Measurements from ENCODE around the gene PPIA. TPM values are rescaled to one million over a fixed set of nuclear protein-coding genes. Genes with fewer than 3 reads are reported as not detected.
A peak's percentile ranks its signal among the peaks of the same experiment; 100 is the strongest.
"Not testable (repeated sequence)": the region's sequence is repeated elsewhere in the genome, so short reads cannot be mapped to it uniquely, and the experiment has no call there.

The PPIA gene
- total and polyA plus RNA-seq, 2 donors from 2014 or later = 1,143 to 2,940 TPM

DNA sequence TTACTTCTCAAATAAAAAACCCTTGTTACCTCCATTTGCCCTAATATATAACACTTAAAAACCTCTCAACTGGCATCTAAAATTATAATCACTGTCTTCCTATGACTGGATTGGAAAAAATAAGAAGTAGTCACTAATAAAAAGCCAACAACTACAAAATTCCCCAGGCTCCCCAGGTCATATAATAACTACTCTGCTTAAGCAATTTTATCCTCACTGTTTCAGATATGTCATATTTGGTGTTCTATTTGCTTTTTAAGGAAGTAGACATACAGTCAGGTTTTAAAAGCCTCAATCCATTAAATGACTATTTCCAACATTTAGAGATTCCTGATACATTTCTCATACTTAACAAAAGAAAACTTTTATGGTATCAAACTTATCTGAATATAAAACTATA, 49.0 kb downstream of the PPIA start:
- no peak for TF ChIP-seq CTCF (IDR thresholded peaks at IDR 0.05; ENCODE audit: borderline replicate concordance, extremely low read depth, insufficient read depth)
- DNase-seq = no peak
- no peaks in the 10 kb centered on the region for H3K9me3 ChIP-seq (ENCODE audit: control insufficient read depth in 2 of 3, insufficient read depth in 1 of 3, low read length in 3 of 3)
- no peaks in the 10 kb centered on the region for H3K27me3 ChIP-seq (ENCODE audit: control insufficient read depth, insufficient read depth, low read length)
- intact Hi-C loops (cut with DNase I) = loop anchor here (10.0 kb wide), 1 partner anchor 261 kb away; the partner anchor contains the start of gene TMED4
- peak overlapping the region in 1 of 3 donors; percentile 100 for H3K4me3 ChIP-seq (ENCODE audit: low read length in 3 of 3)
- no peak overlapping the region for H3K9ac ChIP-seq (ENCODE audit: low read length in 3 of 3)
- H3K27ac ChIP-seq (ENCODE audit: low read depth in 2 of 2, low read length in 2 of 2) = no peak overlapping the region
- no peak for FAIRE-seq
- peaks cover 0 to 15% (median 5%) of the 10 kb centered on the region in 3 donors for H3K36me3 ChIP-seq (ENCODE audit: control insufficient read depth in 2 of 3, insufficient read depth in 3 of 3, low read length in 3 of 3)
- peaks cover 0 to 8% (median 4%) of the 10 kb centered on the region in 3 donors for H3K4me1 ChIP-seq (ENCODE audit: control insufficient read depth in 2 of 3, insufficient read depth in 2 of 3, low read depth in 1 of 3, low read length in 3 of 3)

DNA sequence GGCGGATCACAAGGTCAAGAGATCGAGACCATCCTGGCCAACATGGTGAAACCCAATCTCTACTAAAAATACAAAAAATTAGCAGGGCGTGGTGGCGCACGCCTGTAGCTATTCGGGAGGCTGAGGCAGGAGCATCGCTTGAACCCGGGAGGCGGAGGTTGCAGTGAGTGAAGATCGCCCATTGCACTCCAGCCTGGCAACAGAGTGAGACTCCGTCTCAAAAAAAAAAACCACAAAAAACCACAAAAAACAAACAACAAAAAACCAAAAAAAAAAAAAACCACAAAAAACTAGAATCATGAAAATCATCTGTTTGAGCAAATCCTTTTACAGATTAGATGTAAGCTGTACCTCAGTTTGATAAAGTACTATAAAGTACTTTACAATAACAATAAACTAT, 49.9 kb downstream of the PPIA start:
- not testable (repeated sequence) for FAIRE-seq; DNase-seq; H3K27me3 ChIP-seq (ENCODE audit: control insufficient read depth, insufficient read depth, low read length); H3K4me1 ChIP-seq (ENCODE audit: control insufficient read depth in 2 of 3, insufficient read depth in 2 of 3, low read depth in 1 of 3, low read length in 3 of 3); H3K9me3 ChIP-seq (ENCODE audit: control insufficient read depth in 2 of 3, insufficient read depth in 1 of 3, low read length in 3 of 3); H3K36me3 ChIP-seq (ENCODE audit: control insufficient read depth in 2 of 3, insufficient read depth in 3 of 3, low read length in 3 of 3)
- intact Hi-C loops (cut with DNase I) = loop anchor here (10.0 kb wide), 1 partner anchor 262 kb away; the partner anchor contains the start of gene TMED4
- Histone ChIP-seq H3K9ac (ENCODE audit: low read length in 3 of 3) (peak overlapping the region; percentile 97 to 100 (median 98)), H3K4me3 (ENCODE audit: low read length in 3 of 3) (peak overlapping the region; percentile 98 to 100 (median 99)), H3K27ac (ENCODE audit: low read depth in 2 of 2, low read length in 2 of 2) (peak overlapping the region in 1 of 2 donors; percentile 96)

GRCh38 chr7:44846816-44847508, 50.5 kb downstream of the PPIA start:
- peaks cover 0 to 8% (median 4%) of the 10 kb centered on the region in 3 donors for H3K4me1 ChIP-seq (ENCODE audit: control insufficient read depth in 2 of 3, insufficient read depth in 2 of 3, low read depth in 1 of 3, low read length in 3 of 3)
- no peak for FAIRE-seq
- H3K9ac ChIP-seq (ENCODE audit: low read length in 3 of 3) = peak overlapping the region; percentile 97 to 100 (median 98)

More at GRCh38 chr7:44846816-44847508, 50.5 kb downstream of the PPIA start:
- intact Hi-C loops (cut with DNase I) = loop anchor here (10.0 kb wide), 1 partner anchor 262 kb away; the partner anchor contains the start of gene TMED4
- TF ChIP-seq CTCF (IDR thresholded peaks at IDR 0.05; ENCODE audit: borderline replicate concordance, extremely low read depth, insufficient read depth) = no peak
- Histone ChIP-seq H3K36me3 (ENCODE audit: control insufficient read depth in 2 of 3, insufficient read depth in 3 of 3, low read length in 3 of 3) (peaks cover 0 to 7% (median 0%) of the 10 kb centered on the region in 3 donors), H3K27me3 (ENCODE audit: control insufficient read depth, insufficient read depth, low read length) (no peaks in the 10 kb centered on the region), H3K9me3 (ENCODE audit: control insufficient read depth in 2 of 3, insufficient read depth in 1 of 3, low read length in 3 of 3) (no peaks in the 10 kb centered on the region), H3K27ac (ENCODE audit: low read depth in 2 of 2, low read length in 2 of 2) (peak overlapping the region; percentile 96 to 98), H3K4me3 (ENCODE audit: low read length in 3 of 3) (peak overlapping the region; percentile 98 to 100 (median 99))
- DNase-seq = peak in 1 of 5 donors; percentile 7
